T-helper 2 cell treated with Interferon-gamma antibody and Interleukin-4, amounts not matched to agents 100 ng/mL and 5 ng/mL, for 36 hours (primary cell): ENCODE measurements around the gene RRM1. TPM values are rescaled to one million over a fixed set of nuclear protein-coding genes. Genes with fewer than 3 reads are reported as not detected.

ENCODE experiments used
- intact Hi-C: fragments of 100-400 bp; cut with micrococcal nuclease; formaldehyde crosslinking; loops from one replicate; pipeline ENCODE4 v1.15.1; 2023
- total RNA-seq: library from RNA; stranded (reverse); gene quantifications from 2 replicates; pipeline ENCODE4 v1.2.3, GENCODE V29; 2022

RRM1 gene
- total RNA-seq, 1 donor from 2014 or later, result 190 TPM

DNA sequence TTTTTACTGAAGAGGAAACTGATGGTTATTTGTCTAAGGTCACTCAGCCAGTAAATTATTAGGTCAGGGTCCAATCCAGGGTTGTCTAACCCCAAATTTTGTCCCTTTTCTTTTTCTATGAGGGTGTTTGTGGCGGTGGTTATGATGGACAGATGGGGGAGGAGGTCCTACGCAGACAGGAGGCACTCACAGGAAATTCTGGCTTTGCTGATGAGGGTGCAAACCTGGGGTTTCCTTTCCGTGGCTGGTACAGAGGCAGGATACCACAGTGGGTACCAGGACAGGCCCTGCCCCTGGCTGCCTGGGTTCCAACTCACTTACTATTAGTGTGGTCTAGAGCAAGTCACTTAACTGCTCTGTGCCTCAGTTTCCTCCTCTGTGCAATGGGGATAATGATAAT, 91.0 kb downstream of the RRM1 start:
- intact Hi-C loops, result loop anchor here (5.0 kb wide), 1 partner anchor 817 kb away; no protein-coding TSS in a partner anchor

DNA sequence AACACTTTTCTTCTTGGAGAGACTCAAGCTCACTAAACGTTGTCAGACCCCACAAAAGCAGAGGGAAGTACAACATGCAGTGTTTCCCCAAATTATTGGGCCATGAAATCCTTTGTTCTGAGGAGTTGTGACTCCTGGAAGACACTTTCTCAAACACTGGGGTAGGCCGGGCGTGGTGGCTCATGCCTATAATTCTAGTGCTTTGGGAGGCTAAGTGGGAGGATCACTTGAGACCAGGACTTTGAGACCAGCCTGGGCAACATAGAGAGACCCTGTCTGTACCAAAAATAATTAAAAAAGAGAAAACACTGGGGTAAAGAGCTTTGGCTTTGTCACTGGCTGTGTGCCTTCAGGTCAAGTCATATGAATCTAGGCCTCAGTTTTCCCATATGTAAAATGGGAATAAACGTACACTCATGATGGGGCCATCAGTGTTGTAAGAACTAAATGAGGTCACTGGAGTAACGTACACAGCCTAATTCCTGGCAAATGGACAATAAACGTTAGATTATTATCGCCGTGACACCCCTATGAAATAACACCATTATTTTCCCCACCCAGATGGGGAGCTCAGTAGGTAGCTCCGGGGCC, 92.0 kb downstream of the RRM1 start:
- intact Hi-C loops, result loop anchor here (1.0 to 5.0 kb wide), 4 partner anchors 206 to 816 kb away; partner anchors contain the start of gene TRIM21

DNA sequence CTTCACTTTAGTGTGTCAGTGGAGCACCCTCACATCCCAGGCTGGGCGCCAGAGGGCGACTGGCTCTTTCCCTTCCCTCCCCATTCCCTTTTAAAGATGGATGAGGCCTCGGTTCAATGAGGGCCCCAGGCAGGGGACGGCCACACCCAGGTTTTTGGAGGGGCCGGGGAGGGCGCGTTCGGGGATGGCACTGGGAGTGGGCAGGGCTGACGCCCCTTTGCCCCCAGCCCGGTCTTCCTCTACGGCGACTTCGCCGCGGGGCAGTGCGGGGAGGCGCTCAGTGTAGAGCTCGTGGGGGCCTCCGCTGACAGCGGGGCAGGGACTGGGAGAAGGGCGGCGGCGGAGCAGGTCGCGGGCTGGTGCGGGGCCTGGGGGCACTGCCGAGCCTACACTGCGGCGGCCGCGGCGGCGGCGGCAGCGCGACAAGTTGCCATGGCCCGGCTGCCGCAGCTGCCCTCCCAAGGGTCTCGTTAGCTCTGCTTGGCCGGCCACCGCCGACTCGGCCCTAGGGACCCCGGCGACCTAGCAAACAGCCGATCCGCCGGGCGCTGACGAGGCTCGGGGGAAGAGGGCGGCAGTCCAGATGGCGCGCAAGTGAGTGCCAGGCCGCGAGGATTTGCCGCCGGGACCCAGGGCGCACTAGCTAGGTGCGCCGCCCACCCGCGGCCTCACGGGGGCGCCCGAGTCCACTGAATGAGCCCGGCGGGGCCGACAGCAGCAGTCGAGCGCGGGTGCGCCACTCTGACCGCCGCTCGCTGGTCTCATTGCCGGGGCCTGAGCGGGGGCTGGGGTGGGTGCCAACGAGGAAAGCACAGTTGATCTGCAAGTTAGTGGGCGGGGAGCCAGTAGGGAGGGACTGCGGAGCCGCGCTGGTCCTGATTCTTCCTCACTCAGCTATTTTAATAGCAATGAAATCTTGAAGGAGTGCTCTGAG, 92.7 kb downstream of the RRM1 start:
- intact Hi-C loops, result loop anchor here (1.0 to 5.0 kb wide), 4 partner anchors 205 to 815 kb away; partner anchors contain the start of gene TRIM21

Other genes with a start within 250 kb of the RRM1 start
- 90.9 and 93.1 TPM in 2 replicates for gene STIM1, start 239.1 kb upstream of the RRM1 start, total RNA-seq